Ovary (tissue), 3 donors: ENCODE results near the gene TTC13.

ENCODE experiments used
- EP300 ChIP-seq: sonication (generic); formaldehyde crosslinking; IDR thresholded peaks from one replicate; pipeline ENCODE4 v1.6.1; 2017; ENCODE audit warnings: antibody characterized with exemption
- POLR2A ChIP-seq: fragments of 450-650 bp; IDR thresholded peaks from one replicate; pipeline ENCODE4 v1.6.1; 2017; ENCODE audit warnings: antibody characterized with exemption, mild to moderate bottlenecking, moderate library complexity
- TF ChIP-seq, protein P1 (sequence below), 3 donors: fragments of 450-650 bp in 2 of 3; fragments of 200-600 bp in 1 of 3; IDR thresholded peaks; one replicate each; pipeline versions ENCODE4 v1.5.1 to v1.8.0; 2016 to 2022; ENCODE audit warnings: antibody characterized with exemption in 3 of 3, mild to moderate bottlenecking in 1 of 3
- donor health status: DM: no; HTN: no; CAD: no.

GRCh38 chr1:230978491-230979388, at the start of gene TTC13, which contains the start of gene ARV1:
- TF ChIP-seq POLR2A (peak; percentile 27), EP300 (no peak)
- TF ChIP-seq, protein P1, sequence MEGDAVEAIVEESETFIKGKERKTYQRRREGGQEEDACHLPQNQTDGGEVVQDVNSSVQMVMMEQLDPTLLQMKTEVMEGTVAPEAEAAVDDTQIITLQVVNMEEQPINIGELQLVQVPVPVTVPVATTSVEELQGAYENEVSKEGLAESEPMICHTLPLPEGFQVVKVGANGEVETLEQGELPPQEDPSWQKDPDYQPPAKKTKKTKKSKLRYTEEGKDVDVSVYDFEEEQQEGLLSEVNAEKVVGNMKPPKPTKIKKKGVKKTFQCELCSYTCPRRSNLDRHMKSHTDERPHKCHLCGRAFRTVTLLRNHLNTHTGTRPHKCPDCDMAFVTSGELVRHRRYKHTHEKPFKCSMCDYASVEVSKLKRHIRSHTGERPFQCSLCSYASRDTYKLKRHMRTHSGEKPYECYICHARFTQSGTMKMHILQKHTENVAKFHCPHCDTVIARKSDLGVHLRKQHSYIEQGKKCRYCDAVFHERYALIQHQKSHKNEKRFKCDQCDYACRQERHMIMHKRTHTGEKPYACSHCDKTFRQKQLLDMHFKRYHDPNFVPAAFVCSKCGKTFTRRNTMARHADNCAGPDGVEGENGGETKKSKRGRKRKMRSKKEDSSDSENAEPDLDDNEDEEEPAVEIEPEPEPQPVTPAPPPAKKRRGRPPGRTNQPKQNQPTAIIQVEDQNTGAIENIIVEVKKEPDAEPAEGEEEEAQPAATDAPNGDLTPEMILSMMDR (IDR thresholded peaks at IDR 0.05): peak in 2 of 3 donors; percentile 15 to 37
